BLaER1 (cell line): ENCODE results near the gene CCDC12.

Experiments
- H3K27ac ChIP-seq: shearing (Covaris generic); formaldehyde crosslinking; 2 replicates; pipeline ENCODE4 v1.8.1; 2022
- H3K27me3 ChIP-seq: shearing (Covaris generic); formaldehyde crosslinking; 2 replicates; pipeline ENCODE4 v1.8.1; 2022
- H3K36me3 ChIP-seq: shearing (Covaris generic); formaldehyde crosslinking; 2 replicates; pipeline ENCODE4 v1.8.1; 2022
- H3K4me1 ChIP-seq: shearing (Covaris generic); formaldehyde crosslinking; 2 replicates; pipeline ENCODE4 v1.8.1; 2022
- H3K4me2 ChIP-seq: shearing (Covaris generic); formaldehyde crosslinking; 2 replicates; pipeline ENCODE4 v1.8.1; 2022
- H3K4me3 ChIP-seq: shearing (Covaris generic); formaldehyde crosslinking; 2 replicates; pipeline ENCODE4 v1.8.1; 2022
- H3K9ac ChIP-seq: shearing (Covaris generic); formaldehyde crosslinking; 2 replicates; pipeline ENCODE4 v1.8.1; 2022
- H3K9me3 ChIP-seq: shearing (Covaris generic); formaldehyde crosslinking; 2 replicates; pipeline ENCODE4 v1.8.1; 2022
- H4K20me1 ChIP-seq: shearing (Covaris generic); formaldehyde crosslinking; 2 replicates; pipeline ENCODE4 v1.8.1; 2022
- Cebpa-rat ChIP-seq: shearing (Covaris generic); IDR thresholded peaks from 2 replicates; pipeline ENCODE4 v1.8.1; 2022

CCDC12 gene

DNA sequence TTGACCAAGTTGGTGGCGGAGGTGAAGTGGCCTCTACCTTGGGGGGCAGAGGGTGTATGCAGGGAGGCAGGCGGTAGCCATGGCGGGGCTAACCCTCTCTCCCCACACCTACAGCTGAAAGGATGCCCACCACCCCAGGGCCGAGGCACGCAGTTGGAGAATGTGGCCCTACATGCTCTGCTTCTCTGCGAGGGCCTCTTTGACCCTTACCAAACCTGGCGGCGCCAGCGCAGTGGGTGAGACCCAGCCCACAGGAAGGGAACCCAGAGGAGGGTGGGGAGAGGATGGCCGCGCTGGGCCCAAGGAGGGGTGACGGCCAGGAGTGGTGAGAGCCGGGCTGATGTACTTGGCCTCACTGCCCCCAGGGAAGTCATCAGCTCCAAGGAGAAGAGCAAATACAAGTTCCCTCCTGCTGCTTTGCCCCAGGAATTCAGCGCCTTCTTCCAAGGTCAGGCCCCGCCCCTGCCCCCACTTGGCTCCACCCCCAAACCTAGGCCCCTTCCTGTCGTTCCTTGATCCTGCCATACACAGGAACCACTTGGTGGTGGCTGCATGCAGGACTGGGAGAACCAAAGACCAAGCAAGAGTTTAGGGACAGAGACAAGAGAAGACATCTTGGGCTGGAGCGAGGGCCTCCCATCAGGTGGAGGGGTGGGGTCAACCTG lies 12.7 kb upstream of the CCDC12 start:
- no peaks in the 10 kb centered on the region for H3K9me3 ChIP-seq
- H4K20me1 ChIP-seq, result no peaks in the 10 kb centered on the region
- H3K36me3 ChIP-seq, result peaks cover 65% of the 10 kb centered on the region
- H3K4me3 ChIP-seq, result no peak overlapping the region
- TF ChIP-seq Cebpa-rat, result no peak
- H3K27me3 ChIP-seq, result no peaks in the 10 kb centered on the region
- H3K9ac ChIP-seq, result peak overlapping the region; percentile 3; the same call in 1 of the 2 replicates
- H3K27ac ChIP-seq, result peak overlapping the region; percentile 91
- peaks cover 86% of the 10 kb centered on the region for H3K4me1 ChIP-seq
- H3K4me2 ChIP-seq, result peak overlapping the region; percentile 97

DNA sequence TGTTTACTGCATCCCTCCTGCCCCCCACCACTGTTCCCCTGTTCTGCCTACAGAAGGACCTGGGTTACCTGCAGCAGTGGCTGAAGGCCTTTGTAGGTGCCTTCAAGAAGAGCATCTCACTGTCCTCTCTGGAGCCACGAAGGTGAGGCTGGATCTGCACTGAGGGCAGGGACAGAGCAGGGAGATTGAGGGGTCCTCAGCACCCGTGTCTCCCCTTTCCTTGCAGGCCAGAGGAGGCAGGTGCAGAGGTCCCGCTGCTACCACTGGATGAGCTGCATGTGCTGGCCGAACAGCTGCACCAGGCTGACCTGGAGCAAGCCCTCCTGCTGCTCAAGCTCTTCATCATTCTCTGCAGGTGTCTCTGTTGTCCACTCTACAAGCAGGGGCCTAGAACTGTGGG lies 12.1 kb upstream of the CCDC12 start:
- Histone ChIP-seq H4K20me1 (no peaks in the 10 kb centered on the region), H3K9me3 (no peaks in the 10 kb centered on the region), H3K36me3 (peaks cover 62% of the 10 kb centered on the region), H3K4me2 (peak overlapping the region; percentile 97), H3K27me3 (no peaks in the 10 kb centered on the region), H3K9ac (peak overlapping the region; percentile 3; the same call in 1 of the 2 replicates), H3K4me3 (no peak overlapping the region), H3K4me1 (peaks cover 93% of the 10 kb centered on the region), H3K27ac (peak overlapping the region; percentile 91)
- TF ChIP-seq Cebpa-rat, result no peak

DNA sequence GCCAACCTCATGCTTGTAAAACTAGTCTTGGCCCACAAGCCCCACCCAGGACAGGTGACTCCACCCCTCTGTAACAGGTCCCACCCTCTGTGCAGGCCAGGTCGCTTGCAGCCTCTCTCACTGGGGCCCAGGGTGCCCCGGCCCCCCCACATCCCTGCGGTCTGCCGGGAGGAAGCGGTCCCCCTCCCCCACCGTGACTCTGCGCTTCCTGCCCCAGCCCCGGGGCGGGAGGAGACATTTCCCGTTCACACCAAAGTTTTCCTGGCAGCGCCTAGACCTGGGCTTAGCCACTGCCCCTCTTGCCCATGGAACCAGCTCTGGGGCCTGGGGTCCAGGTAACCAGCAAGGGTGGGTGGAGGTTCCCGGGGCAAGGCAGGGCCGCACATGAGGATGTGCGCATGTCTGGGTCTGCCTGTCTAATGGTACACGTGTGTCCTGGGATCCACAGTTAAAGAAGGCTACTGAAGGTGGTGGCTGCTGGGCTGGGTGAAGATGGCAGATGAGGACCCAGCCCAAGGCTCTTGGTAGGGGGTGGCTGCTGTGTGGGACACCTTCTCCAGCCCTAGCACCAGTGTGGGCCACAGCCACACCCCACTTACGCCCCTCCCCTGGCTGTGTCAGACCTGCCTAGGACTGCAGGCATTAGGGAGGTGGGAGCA lies 11.3 kb upstream of the CCDC12 start:
- no peaks in the 10 kb centered on the region for H4K20me1 ChIP-seq

DNA sequence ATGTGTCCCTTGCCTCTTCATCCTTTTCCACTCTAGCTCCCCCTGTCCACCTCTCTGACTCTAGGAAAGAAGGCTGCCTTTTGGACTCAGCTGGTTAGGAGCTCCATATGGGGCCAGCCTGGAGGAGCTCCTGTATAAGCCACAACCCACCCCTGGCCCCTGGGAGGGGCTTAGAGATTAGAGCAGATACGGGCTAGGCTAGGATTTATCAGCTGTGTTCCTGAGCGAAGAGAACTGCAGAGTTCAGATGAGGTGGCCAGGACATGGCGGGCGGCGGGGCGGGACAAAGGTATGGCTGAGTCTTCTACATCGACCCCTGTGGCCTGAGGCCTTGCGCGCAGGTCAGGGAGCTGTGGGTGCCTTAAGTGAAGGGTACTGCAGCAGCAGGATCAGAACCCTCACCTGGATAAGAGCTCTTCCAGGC lies 10.8 kb upstream of the CCDC12 start:
- no peaks in the 10 kb centered on the region for H3K27me3 ChIP-seq
- H3K27ac ChIP-seq, result peak overlapping the region; percentile 91
- H3K4me2 ChIP-seq, result peak overlapping the region; percentile 97
- peaks cover 50% of the 10 kb centered on the region for H3K36me3 ChIP-seq
- TF ChIP-seq Cebpa-rat, result no peak
- peak overlapping the region; percentile 57 for H3K4me3 ChIP-seq
- peak overlapping the region; percentile 72 for H3K9ac ChIP-seq
- no peaks in the 10 kb centered on the region for H3K9me3 ChIP-seq
- peaks cover 100% of the 10 kb centered on the region for H3K4me1 ChIP-seq
- H4K20me1 ChIP-seq, result no peaks in the 10 kb centered on the region

More for the DNA sequence above, 11.3 kb upstream of the CCDC12 start:
- Histone ChIP-seq H3K4me3 (peak overlapping the region; percentile 57), H3K4me2 (peak overlapping the region; percentile 97), H3K9ac (peak overlapping the region; percentile 72), H3K9me3 (no peaks in the 10 kb centered on the region), H3K27me3 (no peaks in the 10 kb centered on the region), H3K27ac (peak overlapping the region; percentile 91), H3K4me1 (peaks cover 100% of the 10 kb centered on the region), H3K36me3 (peaks cover 55% of the 10 kb centered on the region)
- TF ChIP-seq Cebpa-rat, result no peak

DNA sequence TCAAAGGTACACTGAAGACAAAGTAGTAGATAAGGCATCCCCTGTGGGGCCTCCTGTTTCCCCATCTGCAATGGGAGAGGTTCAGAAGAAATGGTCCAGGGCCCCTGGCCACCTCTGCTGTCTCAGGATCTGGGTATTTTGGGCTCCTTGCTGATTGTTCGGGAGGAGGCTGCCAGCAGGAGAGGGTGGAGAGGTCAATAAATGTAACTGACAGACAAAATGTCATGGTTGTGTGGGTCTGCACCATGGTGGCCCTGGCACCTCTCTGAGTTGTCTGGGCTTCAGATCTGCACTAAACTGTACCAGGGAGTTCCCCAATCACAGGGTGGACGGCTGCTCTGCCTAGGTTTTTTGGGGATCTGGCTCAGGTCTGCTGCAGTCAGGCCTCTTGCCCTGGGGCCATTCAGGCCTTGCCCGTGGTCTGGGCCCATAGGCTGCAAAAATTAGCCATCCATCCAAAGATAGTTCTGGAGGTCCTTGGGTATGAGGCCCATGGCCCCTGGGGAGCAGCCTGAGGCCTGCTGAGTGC lies 10.3 kb upstream of the CCDC12 start:
- peak overlapping the region; percentile 72 for H3K9ac ChIP-seq
- peaks cover 45% of the 10 kb centered on the region for H3K36me3 ChIP-seq
- peak overlapping the region; percentile 97 for H3K4me2 ChIP-seq
- TF ChIP-seq Cebpa-rat, result no peak
- peaks cover 100% of the 10 kb centered on the region for H3K4me1 ChIP-seq
- H4K20me1 ChIP-seq, result no peaks in the 10 kb centered on the region
- no peaks in the 10 kb centered on the region for H3K9me3 ChIP-seq
- H3K27ac ChIP-seq, result peak overlapping the region; percentile 91
- no peaks in the 10 kb centered on the region for H3K27me3 ChIP-seq
- H3K4me3 ChIP-seq, result peak overlapping the region; percentile 57

DNA sequence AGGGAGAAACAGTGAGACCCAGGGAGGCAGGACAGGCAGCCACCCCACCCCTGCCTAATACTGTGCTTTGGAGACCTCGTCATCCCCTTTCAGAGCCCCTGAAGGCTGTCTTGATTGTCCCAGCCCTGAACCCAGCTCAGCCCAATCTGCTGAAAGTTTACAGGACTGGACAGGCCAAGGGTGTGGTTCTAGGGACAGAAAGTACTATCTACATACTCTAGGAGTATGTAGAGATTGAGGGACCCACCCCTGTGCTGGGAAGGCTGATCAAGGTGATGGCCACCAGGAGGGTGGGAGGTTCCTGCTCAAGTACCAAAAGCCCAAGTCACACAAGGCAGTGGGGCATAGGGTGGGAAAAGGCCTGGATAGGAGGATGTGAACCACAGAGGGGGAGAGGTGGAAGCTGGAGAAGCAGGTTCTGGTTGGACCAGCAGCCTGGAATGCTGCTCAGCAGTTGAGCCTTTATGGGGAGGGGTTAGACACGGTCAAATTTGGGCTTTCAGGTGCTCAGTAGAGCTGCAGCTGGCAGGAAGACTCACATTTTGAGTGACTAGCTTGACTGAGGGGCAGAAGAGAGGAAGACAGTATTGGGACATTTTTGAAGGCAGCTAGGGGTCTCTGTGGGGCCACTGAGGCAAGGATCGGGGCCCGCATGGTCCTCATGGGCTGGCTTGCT lies 9.6 kb upstream of the CCDC12 start:
- Histone ChIP-seq H3K27me3 (no peaks in the 10 kb centered on the region), H3K36me3 (peaks cover 38% of the 10 kb centered on the region), H4K20me1 (no peaks in the 10 kb centered on the region), H3K4me1 (peaks cover 100% of the 10 kb centered on the region), H3K4me3 (peak overlapping the region; percentile 57; the same call in 1 of the 2 replicates), H3K9ac (peak overlapping the region; percentile 72), H3K27ac (peak overlapping the region; percentile 91), H3K4me2 (peak overlapping the region; percentile 97), H3K9me3 (no peaks in the 10 kb centered on the region)
- no peak for TF ChIP-seq Cebpa-rat

DNA sequence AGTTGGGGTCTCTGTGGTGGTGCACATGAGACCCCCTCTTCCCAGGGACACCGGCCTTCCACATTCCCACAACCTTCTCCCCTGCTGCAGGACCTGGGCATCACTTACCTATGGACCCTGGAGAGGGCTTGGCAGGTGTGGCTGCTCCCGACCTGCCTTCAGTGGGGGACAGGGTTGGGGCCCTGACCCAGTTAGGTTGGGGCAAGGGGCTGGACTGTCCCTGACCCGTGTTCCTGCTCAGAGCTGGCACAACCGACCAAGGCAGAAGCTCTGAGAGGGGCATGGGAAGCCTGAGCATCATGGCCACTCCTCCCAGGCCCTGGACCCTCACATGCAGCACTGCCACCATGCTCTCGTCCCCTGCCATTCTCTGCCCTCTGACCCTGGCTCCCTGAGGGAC lies 9.0 kb upstream of the CCDC12 start:
- Histone ChIP-seq H3K4me2 (peak overlapping the region; percentile 97), H3K27ac (peak overlapping the region; percentile 91), H3K36me3 (peaks cover 32% of the 10 kb centered on the region), H3K4me3 (peak overlapping the region; percentile 57; the same call in 1 of the 2 replicates), H3K9ac (peak overlapping the region; percentile 72), H4K20me1 (no peaks in the 10 kb centered on the region), H3K9me3 (no peaks in the 10 kb centered on the region), H3K4me1 (peaks cover 100% of the 10 kb centered on the region), H3K27me3 (no peaks in the 10 kb centered on the region)
- no peak for TF ChIP-seq Cebpa-rat

DNA sequence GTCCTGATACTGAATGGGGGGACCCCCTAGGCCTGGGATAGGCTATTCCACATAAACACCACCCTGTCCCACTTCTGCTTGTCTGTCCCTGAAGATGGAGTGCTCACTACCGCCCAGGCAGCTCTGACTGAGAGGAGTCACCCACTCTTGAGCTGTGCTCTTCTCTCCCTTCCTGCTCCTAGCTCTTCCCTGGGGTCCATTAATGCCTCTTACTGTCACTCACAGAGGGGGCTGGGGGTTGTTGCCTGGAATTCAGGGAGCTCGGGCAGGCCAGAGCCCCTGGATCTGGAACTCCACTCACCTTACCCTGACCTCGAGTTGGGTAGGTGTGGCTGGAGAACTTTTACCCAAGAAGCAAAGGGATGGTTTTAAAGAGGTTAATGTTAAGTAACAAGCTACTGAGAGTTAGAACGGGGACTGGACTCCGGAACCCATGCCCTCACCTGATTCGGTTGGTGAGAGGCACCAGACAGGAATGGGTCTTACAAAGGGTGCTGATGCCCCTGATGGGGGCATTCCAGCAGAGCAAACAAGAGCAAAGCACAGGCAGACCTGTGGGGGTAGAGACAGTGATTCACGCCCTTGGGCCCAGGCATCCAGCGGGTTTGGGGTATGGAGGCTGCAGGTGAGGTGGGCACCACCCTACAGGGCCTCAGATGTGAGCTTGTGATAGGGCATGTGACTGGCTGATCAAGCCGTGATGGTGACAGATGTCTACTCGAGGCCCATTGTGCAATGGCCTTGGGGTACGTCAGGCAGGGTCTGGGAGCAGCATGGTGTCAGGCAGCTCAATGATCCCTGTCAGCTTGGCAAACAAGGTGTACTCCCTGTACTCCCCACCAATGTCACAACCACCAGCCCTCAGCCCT lies 8.3 kb upstream of the CCDC12 start:
- TF ChIP-seq Cebpa-rat, result no peak
- H4K20me1 ChIP-seq, result no peaks in the 10 kb centered on the region
- peaks cover 25% of the 10 kb centered on the region for H3K36me3 ChIP-seq
- peaks cover 99% of the 10 kb centered on the region for H3K4me1 ChIP-seq
- no peaks in the 10 kb centered on the region for H3K27me3 ChIP-seq
- no peaks in the 10 kb centered on the region for H3K9me3 ChIP-seq
- H3K27ac ChIP-seq, result peak overlapping the region; percentile 91
- peak overlapping the region; percentile 97 for H3K4me2 ChIP-seq
- no peak overlapping the region for H3K4me3 ChIP-seq
- no peak overlapping the region for H3K9ac ChIP-seq

DNA sequence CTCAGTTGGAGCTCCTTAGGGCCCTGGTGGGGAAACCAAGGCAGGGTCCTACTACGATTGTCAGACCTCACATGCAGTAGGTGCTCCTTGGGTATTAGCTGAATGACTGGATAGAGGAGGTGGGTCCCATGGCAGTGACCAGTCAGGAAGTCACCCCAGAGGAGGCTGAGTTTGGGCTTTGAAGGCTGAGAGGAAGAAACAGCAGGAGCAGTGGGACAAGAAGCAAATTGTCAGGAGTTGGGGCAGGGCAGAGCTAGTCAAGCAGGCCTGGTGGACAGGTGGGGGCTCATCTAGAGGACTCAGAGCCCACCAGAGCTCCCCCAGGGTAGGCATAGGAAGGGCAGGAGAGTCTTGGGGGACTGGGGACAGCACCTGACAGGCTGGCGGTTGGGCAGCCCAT lies 6.0 kb upstream of the CCDC12 start:
- Histone ChIP-seq H4K20me1 (no peaks in the 10 kb centered on the region), H3K9me3 (no peaks in the 10 kb centered on the region), H3K4me3 (no peak overlapping the region), H3K4me2 (peak overlapping the region; percentile 99), H3K4me1 (peaks cover 93% of the 10 kb centered on the region), H3K27ac (peak overlapping the region; percentile 42), H3K9ac (peak overlapping the region; percentile 41; the same call in 1 of the 2 replicates), H3K27me3 (no peaks in the 10 kb centered on the region), H3K36me3 (peaks cover 12% of the 10 kb centered on the region)
- TF ChIP-seq Cebpa-rat, result no peak
